Effector CD8-positive, alpha-beta T cell (primary cell): ENCODE results near the gene HOXB3.

ENCODE experiments used
- DNase-seq: peaks from one replicate; lab custom pipeline; 2025; lab: John Stamatoyannopoulos, UW

HOXB3 gene

GRCh38 chr17:48625495-48626244 lies 35.6 kb upstream of the HOXB3 start:
- DNase-seq: no peak

DNA sequence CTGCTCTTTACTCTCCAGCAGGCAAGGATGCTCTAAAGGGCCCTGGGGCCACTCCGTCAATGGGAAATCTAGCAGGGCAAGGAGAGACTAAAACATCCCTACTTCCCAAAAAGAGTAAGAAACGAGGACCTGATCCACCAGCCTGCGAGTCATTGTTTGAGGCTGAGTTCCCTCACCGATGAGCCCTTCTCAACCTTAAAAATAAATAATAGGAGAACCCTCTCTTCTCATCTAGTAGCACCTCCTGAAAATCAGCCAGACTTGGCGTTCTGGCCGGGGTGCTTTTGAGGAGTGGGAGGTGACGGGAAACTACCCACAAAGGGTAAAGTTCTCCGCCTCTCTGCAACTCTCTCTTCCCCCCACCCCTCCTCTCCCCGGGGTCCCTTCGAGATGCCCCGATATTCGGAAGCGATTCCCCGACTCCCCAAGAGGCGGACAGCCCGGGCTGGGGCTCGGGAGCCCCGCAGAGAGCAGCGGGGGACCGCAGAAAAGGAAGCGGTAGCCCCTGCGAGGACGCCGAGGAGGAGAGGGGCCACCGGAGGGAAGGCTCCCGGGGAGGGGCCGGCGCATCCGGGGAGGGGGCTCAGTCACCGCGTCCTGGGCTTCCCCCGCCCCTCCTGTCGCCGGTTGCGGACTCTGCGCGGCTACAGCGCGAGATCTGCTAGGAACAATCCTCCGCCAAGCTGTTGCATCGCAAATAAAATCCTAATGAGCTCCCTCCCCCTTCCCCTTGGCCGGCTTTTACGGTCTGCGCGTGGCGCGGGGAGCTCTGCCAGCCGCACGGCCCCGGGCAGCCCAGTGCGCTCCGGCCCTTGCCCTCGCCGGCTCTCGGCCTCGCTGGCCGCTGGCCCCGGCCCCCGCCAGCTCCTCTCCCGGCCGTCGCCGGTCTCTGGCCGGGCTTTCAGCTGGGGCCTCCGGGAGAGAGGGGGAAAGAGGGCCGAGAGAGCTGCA lies 34.8 kb upstream of the HOXB3 start:
- DNase-seq: no peak

GRCh38 chr17:48624118-48624517 lies 34.1 kb upstream of the HOXB3 start:
- DNase-seq: no peak

DNA sequence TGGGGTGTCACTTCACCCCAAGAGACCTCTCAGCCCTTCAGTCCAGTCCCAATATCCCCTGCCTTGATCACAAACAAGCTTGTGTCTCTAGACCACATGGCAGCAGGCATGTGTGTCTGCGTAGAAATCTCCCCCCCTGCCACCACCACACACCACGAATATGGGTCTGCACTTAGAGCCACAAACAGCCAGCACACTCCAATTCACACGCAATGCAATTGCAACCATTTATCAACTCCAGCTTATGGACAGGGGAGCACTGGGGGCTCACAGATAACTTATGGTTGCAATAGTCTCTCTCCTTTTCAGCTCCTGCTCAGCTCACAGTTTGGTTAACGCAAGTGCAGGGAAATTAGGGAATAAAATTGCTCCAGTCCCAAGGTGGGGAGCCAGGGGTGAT lies 33.5 kb upstream of the HOXB3 start:
- no peak for DNase-seq

- no peak for DNase-seq
Measured at GRCh38 chr17:48622857-48623256, 32.8 kb upstream of the HOXB3 start.

- no peak for DNase-seq
Measured at GRCh38 chr17:48621410-48622392, 31.7 kb upstream of the HOXB3 start.

GRCh38 chr17:48620461-48621139 lies 30.6 kb upstream of the HOXB3 start:
- no peak for DNase-seq

GRCh38 chr17:48619826-48620449 lies 29.9 kb upstream of the HOXB3 start:
- no peak for DNase-seq

DNA sequence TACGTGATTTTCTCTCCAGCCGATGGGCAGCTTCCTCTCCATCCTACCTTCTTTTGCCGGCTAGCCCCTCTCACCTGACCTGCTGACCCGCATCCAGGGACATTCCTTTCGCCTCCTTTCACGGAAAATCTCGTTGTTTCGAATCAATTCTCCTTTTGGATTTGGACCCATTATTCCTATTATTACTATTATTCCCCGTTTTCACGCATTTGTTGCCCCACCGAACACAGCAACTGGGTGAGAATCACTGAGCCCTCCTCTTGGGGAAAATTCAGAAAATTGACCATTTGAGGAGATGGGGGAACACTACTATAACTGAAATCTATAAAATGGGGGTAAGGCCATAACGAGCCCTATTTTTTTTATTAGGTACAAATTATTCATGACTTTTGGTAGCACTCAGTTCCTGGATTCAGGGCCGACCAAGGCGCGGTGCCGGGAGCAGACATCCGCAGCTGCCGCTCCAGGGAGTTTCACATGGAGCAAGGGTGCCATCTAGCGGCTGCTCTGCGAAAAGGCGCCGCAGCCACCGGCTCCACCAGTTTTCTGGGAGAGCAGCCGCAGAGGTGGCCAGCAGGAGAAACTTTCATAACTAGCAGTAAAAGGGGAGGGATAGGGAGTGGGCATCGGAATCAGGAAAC lies 28.3 kb upstream of the HOXB3 start:
- peak; percentile 78 for DNase-seq

- no peak for DNase-seq
Measured at GRCh38 chr17:48617471-48618255, 27.6 kb upstream of the HOXB3 start.

DNA sequence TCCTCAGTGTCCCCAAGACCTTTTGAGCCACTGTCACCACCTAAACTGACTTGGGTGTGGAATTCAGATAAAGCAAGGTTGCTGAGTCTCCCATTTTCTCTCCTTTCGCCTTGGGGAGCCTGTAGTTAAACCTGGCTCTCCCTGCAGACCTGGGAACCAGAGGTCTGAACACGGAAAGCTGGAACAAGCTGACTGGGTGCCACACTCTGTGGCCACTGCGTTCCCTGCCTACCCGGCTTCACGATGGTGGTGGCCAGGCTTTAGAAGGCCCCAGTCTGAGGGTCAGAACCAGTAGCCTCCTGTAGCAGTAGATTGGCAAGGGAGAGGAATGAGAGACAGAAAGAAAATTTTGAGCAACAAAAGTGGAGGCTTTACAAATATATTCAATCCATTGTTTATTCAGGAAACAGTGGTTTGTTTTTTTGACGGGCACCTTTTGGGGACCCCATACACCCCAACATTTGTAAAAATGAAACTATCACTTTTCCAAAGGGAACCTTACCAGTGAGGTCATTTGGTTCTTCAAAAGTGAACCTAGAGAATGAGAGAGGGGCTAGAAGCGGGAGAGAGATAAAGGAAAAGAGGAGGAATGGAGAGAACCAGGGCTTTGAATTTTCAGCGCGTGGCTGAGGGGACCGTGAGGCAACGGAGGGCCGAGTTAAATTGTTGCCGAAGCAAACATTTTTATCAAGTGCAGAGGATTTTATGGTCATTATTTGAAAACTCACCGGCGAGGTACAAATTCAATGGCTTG lies 26.9 kb upstream of the HOXB3 start:
- no peak for DNase-seq

DNA sequence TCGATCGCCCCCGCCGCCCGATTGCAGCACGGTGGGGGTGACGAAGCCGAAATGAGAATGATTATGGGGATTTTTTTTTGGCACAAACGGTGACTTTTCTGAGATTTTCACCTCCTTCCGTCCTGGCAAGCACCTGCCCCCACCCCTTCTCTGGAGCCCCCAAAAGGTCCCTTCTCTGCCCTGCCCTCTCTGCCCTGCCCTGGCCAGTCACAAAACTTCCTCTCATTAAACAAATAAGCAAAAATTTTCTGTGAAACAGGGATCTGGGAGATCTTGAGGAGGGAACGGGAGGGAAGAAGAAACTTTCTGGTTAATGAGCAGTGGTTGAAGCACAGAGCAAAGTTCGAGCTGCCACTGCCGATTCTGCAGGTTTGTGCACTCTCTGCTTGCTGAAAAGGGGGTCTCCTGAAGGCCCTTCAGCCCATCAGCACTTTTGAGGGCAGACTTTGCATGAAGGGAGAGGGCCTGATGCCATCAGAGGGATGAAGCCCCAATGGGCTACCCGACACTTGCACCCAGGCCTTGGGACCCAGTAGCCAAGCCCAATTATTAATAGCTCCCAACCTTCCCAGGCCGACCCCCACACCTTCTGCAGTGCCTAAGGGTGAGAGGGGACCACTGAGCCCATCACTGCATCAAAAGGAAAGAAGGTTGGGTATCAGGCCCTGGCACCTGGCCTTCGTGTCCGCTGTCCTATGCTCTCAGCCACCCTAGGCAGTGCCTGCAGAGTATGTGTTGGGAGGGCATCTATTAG lies 26.1 kb upstream of the HOXB3 start:
- no peak for DNase-seq

DNA sequence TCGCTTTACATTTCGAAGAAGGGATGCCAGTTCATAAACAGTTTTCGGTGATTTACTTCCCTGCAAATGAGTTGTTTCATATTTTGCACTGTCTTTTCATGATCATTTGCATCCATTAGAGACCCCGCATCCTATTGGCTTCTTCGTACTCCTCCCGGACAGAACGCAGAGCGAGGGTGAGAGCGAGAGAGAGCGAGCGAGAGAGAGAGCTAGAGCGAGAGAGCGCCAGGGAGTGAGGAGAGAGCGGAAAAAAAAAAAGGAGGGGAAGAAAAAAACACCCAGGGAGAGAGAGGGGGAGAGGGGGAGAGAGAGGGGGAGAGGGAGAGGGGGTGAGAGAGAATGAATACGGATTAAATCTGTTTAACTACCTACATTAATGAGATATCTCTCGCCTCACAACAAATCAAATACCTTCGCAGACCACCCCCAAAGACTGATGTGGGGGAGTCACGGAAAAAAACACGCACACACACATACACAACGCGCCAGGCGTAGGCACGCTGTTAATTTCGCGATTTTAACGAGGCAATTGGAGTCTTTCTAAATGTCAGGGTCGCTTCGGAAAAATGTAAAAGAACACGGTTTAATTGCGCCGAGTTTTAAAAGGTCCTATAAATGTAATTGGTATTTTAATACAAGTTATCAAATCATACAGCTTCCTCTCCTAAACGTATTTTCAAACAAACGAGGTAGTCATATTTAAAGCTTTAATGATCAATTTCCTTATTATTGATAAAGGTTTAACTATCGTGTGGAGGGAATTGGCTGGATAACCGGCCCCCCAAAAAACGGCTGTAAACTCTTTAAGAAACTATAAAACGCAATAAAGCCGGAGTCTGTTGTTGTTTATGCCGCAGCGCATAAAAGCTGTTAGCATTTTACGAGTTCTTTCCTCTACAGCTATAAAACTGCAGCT lies 25.3 kb upstream of the HOXB3 start, which contains the start of gene HOXB8:
Gene HOXB8, minus strand, starts transcription at position 246 of the 916 bp plus-strand sequence. CDS start 588 bp downstream, outside the sequence.
- DNase-seq: no peak

DNA sequence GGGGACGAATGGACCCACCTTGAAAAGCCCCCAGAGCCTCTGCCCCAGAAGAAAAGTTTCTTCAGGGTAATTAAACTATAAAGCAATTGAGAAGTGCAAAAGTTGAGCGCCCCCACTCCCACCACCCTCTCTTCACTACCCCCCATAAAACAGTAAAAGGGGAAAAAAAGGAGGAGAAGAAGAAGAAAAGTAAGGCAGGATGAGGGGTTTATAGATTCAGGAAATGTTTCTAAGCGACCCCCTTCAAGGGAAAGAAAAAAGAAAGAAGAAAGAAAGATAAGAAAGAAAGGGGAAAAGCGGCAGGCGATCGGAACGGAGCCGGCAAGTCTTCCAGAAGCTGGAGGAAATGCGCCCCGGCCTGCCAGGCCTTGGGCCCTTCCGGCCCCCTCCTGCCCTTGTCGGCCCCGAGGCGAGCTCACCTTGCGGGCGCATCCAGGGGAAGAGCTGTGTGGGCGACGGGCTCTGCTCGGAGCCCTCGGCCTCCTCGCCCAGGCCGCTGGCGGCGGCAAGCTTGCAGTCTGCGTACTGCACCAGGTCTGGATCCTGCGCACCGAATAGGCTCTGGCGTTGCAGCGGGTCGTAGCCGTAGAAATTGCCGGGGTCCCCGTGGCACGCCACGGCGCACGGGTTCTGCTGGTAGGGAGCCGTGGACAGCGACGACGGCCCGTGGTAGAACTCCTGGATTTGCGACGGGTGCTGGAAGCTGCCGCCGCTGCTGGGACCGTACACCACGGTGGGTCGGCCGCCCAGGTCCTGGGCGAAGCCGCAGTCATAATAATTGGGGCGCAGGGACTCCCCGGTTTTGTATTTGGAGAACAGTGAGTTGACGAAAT lies 24.0 kb upstream of the HOXB3 start:
- no peak for DNase-seq

GRCh38 chr17:48612854-48613691 lies 23.0 kb upstream of the HOXB3 start:
- peak; percentile 33 for DNase-seq
